GM12873 (cell line): ENCODE measurements around the gene GUCY1B1.

Experiments used
- TF ChIP-seq, protein P1 (sequence below): IDR thresholded peaks from 2 replicates; pipeline ENCODE4 v1.5.1; 2012; ENCODE audit warnings: low read depth, mild to moderate bottlenecking, moderate library complexity, low read length, control low read depth; ENCODE audit not compliant: insufficient read depth; ENCODE audit errors: missing control alignments

Gene GUCY1B1

DNA sequence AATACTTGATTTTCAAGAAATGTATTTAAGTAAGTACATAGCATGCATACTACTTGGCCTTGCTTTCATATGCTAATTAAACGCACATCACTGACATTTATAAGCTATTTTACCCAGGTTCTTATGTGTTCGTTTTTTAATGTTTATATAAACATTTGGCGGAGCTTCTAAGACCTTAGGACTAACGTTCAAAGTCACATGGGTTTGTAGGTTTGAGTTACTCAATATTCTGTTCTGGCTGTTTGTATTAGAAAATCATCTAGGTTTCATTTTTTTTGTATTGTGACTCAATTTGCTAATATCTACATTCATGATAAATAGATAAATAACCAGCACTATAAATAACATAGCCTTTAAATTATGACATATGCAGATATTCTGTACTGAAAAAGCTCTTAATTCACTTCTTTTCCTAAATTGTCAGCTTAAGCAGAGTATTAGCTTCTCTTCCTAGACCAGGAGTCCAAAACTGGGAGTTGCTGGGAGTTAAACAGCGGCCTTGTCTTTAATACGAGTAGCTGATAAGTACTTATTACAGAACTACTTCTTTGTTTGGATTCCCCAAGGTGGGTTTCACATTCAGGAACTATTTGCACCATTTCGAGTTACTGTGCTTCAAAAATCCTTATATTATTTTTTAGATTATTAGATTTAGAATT lies 42.0 kb downstream of the GUCY1B1 start:
- TF ChIP-seq, protein P1, sequence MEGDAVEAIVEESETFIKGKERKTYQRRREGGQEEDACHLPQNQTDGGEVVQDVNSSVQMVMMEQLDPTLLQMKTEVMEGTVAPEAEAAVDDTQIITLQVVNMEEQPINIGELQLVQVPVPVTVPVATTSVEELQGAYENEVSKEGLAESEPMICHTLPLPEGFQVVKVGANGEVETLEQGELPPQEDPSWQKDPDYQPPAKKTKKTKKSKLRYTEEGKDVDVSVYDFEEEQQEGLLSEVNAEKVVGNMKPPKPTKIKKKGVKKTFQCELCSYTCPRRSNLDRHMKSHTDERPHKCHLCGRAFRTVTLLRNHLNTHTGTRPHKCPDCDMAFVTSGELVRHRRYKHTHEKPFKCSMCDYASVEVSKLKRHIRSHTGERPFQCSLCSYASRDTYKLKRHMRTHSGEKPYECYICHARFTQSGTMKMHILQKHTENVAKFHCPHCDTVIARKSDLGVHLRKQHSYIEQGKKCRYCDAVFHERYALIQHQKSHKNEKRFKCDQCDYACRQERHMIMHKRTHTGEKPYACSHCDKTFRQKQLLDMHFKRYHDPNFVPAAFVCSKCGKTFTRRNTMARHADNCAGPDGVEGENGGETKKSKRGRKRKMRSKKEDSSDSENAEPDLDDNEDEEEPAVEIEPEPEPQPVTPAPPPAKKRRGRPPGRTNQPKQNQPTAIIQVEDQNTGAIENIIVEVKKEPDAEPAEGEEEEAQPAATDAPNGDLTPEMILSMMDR: no peak

DNA sequence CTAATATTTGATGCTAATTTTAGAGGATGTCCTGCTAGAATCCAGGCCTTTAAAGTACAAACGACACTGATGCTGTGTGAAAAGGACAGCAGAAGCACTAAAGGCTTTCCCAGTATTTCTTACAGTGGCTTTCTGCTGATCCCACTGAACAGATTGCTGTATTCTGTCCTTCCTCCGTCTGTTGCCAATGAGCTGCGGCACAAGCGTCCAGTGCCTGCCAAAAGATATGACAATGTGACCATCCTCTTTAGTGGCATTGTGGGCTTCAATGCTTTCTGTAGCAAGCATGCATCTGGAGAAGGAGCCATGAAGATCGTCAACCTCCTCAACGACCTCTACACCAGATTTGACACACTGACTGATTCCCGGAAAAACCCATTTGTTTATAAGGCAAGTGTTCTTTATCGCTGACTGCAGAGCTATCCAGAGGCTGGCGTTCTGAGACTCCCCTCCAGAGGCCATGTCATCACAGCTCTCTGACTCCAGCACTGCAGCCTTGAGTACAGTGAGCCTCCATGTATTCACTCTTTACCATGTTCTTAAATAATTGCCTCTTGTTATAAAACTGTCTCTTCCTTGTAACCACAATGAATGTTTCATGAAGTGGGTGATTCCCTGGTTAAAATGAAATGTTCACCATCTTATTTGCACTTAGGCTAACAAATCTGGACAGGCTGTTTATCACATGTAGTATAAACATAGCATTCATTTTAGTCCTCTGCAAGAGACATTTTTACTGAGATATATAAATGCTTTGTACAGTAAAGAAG lies 43.6 kb downstream of the GUCY1B1 start:
- TF ChIP-seq, protein P1: no peak

DNA sequence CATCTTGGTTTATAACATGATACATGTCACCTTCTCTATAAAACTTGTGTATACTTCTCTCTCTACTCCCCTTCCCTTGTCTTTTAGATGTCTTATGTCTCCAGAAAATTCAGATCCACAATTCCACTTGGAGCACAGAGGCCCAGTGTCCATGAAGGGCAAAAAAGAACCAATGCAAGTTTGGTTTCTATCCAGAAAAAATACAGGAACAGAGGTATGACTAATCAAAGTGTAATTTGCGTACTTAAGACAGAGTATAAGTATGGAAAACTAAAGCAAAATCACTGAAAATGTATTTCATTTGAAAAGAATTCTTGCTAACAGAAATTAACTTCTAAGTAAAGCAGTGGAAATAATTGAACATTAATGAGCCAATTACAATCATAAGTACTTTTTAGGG lies 46.2 kb downstream of the GUCY1B1 start:
- TF ChIP-seq, protein P1: no peak

DNA sequence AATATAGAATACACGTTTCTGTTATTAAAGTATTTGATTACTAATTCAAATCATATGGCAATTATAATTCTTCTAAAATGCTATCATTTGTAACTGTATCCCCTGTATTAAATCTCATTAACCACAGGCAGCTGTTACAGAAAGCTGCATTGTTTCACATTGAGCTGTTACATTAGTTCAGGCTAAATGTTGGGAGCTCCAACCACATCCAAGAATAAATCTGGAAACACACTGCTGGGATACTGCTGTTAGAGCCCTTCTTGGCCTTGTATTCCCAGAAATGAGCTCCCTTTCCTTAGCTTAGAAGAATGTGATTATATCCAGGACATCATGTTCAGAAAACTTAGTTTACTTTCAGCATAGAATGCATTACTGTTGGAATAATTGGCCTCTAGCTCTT lies 48.2 kb downstream of the GUCY1B1 start:
- TF ChIP-seq, protein P1: no peak

DNA sequence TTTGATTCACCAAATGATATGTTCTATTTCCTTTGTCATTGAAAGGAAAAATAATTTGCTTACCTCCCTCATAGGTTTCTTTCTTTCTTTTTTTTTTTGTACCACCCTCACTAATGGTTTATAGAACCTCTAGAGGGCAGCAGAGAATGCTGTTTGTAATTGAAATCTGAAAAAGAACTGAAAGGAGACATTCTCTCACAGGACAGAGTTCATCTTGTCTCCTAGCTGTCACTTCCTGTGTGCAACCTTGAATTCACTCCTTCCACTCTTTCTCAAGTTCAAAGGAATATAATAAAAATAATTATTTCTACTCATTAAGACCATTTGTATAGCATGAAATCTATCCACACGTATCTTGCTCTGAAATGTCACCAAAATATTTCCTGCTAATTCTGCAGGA lies 51.0 kb downstream of the GUCY1B1 start:
- TF ChIP-seq, protein P1: peak; percentile 53

DNA sequence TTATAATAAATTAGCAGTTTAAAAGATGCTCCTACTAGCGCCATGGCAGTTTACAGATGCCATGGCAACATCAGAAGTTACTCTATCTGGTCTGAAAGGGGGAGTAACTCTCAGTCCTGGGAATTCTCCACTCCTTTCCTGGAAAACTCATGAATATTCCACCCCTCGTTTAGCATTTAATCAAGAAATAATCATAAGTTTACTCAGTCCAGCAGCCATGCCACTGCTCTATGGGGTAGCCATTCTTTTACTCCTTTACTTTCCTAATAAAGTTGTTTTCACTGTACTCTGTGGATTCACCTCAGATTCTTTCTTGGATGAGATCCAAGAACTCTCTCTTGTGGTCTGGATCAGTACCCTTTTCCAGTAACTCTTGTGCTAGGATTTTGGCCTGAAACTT lies 52.3 kb downstream of the GUCY1B1 start:
- TF ChIP-seq, protein P1: no peak

DNA sequence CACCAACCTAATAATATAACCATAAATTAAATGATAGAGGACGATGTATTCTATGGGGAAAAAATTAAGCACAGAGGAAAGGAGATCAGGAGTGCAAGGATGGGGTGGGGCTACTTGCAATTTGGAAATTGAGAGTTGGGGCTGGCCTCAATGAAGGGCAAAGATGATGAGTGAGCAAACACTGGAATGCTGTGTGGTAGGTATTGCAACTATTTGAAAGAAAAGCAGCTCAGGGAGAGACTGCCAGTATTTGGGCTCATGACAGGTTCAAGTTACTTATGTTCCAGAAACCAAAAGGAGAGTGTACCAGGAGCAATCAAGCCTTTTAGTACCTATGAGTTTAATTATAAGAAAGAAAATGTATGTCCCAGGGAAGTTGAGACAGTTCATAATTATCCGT lies 59.8 kb downstream of the GUCY1B1 start:
- TF ChIP-seq, protein P1: no peak
